ENCODE results near the gene KLHL12.
"Not testable (repeated sequence)": the region's sequence is repeated elsewhere in the genome, so short reads cannot be mapped to it uniquely, and the experiment has no call there.

The KLHL12 gene

GRCh38 chr1:202942426-202942825 is 15.4 kb upstream of the KLHL12 start:
- Histone ChIP-seq H3K27me3 (no peaks in the 10 kb centered on the region), H3K9me3 (no peaks in the 10 kb centered on the region), H3K4me3 (ENCODE audit: low read depth, low read length) (no peak overlapping the region), H3K36me3 (peaks cover 61% of the 10 kb centered on the region), H3K4me1 (no peaks in the 10 kb centered on the region)
- no peak for DNase-seq
- no peak for TF ChIP-seq CTCF (IDR thresholded peaks at IDR 0.05; ENCODE audit: low read depth, low read length)

DNA sequence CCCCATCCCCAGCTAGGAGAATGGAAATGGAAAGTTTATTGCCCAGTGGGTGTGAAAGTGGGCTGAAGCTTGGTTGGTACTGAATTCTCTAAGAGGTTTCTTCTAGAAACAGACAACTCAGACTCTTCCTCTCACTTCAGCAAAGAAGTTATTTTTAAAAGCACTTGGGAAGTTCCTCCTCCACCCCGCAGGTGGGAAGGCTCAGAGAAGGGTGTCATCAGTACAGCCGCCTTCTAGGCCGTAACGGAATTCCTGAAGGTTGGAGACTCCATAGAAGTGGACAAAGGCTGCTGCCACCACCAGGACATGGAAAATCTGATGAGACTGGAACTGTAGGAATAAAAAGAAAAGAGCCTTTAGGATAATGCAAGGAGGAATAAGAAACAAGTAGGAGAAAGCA is 14.3 kb upstream of the KLHL12 start:
- Histone ChIP-seq H3K27me3 (no peaks in the 10 kb centered on the region), H3K4me3 (ENCODE audit: low read depth, low read length) (no peak overlapping the region), H3K9me3 (no peaks in the 10 kb centered on the region), H3K36me3 (peaks cover 59% of the 10 kb centered on the region), H3K4me1 (no peaks in the 10 kb centered on the region)
- TF ChIP-seq CTCF (IDR thresholded peaks at IDR 0.05; ENCODE audit: low read depth, low read length), result no peak
- DNase-seq, result no peak

DNA sequence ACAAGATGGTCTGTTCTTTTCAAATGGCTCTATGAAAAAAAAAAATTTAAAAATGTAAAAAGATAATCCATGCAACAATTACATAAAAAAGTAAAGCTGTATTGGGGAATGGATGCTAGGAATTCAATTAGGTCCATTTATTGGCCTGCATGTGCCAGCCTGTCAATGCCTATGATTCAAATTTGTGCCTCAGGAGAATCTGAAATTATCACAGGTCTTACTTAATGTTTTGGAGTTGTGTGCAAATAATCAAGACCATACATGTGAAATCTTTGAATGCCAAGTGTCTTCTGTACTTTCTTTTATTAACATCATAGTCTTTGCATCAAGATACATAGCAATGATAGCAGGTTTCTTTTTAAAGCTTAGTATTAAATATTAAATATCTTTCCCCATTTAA is 13.5 kb upstream of the KLHL12 start:
- TF ChIP-seq CTCF (IDR thresholded peaks at IDR 0.05; ENCODE audit: low read depth, low read length), result no peak
- Histone ChIP-seq H3K36me3 (peaks cover 51% of the 10 kb centered on the region), H3K4me1 (no peaks in the 10 kb centered on the region), H3K27me3 (no peaks in the 10 kb centered on the region), H3K9me3 (no peaks in the 10 kb centered on the region), H3K4me3 (ENCODE audit: low read depth, low read length) (no peak overlapping the region)
- DNase-seq, result no peak

- H3K4me1 ChIP-seq, result no peaks in the 10 kb centered on the region
- H3K27me3 ChIP-seq, result no peaks in the 10 kb centered on the region
- no peak overlapping the region for H3K4me3 ChIP-seq (ENCODE audit: low read depth, low read length)
- H3K36me3 ChIP-seq, result peaks cover 29% of the 10 kb centered on the region
- no peak for TF ChIP-seq CTCF (IDR thresholded peaks at IDR 0.05; ENCODE audit: low read depth, low read length)
- H3K9me3 ChIP-seq, result no peaks in the 10 kb centered on the region
- DNase-seq, result no peak
Measured at GRCh38 chr1:202938287-202938925, 11.4 kb upstream of the KLHL12 start.

GRCh38 chr1:202936409-202936808 is 9.4 kb upstream of the KLHL12 start:
- H3K9me3 ChIP-seq; H3K27me3 ChIP-seq; H3K4me1 ChIP-seq; DNase-seq; H3K4me3 ChIP-seq (ENCODE audit: low read depth, low read length): not testable (repeated sequence)
- peaks cover 13% of the 10 kb centered on the region for H3K36me3 ChIP-seq

DNA sequence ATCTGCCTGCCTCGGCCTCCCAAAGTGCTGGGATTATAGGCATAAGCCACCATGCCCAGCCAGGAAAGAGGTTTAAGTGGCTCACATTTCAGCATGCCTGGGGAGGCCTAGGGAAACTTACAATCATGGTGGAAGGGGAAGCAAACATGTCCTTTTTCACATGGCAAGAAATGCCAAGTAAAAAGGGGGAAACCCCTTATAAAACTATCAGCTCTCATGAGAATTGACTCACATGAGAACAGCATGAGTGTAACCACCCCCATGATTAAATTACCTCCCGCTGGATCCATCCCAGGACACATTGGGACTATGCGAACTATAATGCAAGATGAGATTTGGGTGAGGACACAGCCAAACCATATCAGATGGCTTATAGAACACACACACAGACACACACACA is 8.8 kb upstream of the KLHL12 start:
- Histone ChIP-seq H3K27me3 (no peaks in the 10 kb centered on the region), H3K36me3 (peaks cover 7% of the 10 kb centered on the region), H3K4me3 (ENCODE audit: low read depth, low read length) (no peak overlapping the region), H3K4me1 (no peaks in the 10 kb centered on the region), H3K9me3 (no peaks in the 10 kb centered on the region)
- DNase-seq, result no peak
- no peak for TF ChIP-seq CTCF (IDR thresholded peaks at IDR 0.05; ENCODE audit: low read depth, low read length)

DNA sequence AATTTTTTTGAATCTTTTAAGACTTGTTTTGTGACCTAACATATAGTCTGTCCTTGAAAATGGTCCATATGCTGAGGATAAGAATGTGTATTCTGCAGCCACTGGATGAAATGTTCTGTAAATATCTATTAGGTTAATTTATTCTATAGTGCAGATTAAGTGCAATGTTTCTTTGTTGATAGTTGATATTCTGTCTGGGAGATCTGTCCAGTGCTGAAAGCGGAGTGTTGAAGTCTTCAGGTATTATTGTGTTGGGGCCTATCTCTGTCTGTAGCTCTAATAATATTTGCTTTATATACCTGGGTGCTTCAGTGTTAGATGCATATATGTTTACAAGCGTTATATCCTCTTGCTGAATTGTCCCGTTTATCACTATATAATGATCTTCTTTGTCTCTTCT is 7.7 kb upstream of the KLHL12 start:
- no peak for TF ChIP-seq CTCF (IDR thresholded peaks at IDR 0.05; ENCODE audit: low read depth, low read length)
- Histone ChIP-seq H3K4me3 (ENCODE audit: low read depth, low read length) (no peak overlapping the region), H3K4me1 (no peaks in the 10 kb centered on the region), H3K27me3 (no peaks in the 10 kb centered on the region), H3K36me3 (no peaks in the 10 kb centered on the region), H3K9me3 (no peaks in the 10 kb centered on the region)
- DNase-seq, result no peak
